KMS-11 (cell line): ENCODE data around the gene CYP1A1.
A peak's percentile ranks its signal among the peaks of the same experiment; 100 is the strongest.

Experiments
- H2AFZ ChIP-seq: fragments of 200-600 bp; sonication (generic); 2 replicates; pipeline ENCODE4 v1.6.1; 2016; ENCODE audit warnings: antibody characterized with exemption, mixed run types, low read depth
- H3K27ac ChIP-seq: fragments of 200-600 bp; sonication (generic); 2 replicates; pipeline ENCODE4 v1.6.1; 2016; ENCODE audit warnings: mild to moderate bottlenecking, mixed run types
- H3K27me3 ChIP-seq: fragments of 200-600 bp; sonication (generic); 2 replicates; pipeline ENCODE4 v1.6.1; 2017; ENCODE audit warnings: mild to moderate bottlenecking, low read depth, mixed run types, moderate library complexity; ENCODE audit not compliant: insufficient read depth
- H3K36me3 ChIP-seq: fragments of 200-600 bp; sonication (generic); 2 replicates; pipeline ENCODE4 v1.6.1; 2017; ENCODE audit warnings: mild to moderate bottlenecking, mixed run types; ENCODE audit not compliant: insufficient read depth
- H3K4me1 ChIP-seq: fragments of 200-600 bp; sonication (generic); 2 replicates; pipeline ENCODE4 v1.6.1; 2016; ENCODE audit warnings: mild to moderate bottlenecking, low read depth, mixed run types; ENCODE audit not compliant: poor library complexity, severe bottlenecking
- H3K4me2 ChIP-seq: fragments of 200-600 bp; sonication (generic); 2 replicates; pipeline ENCODE4 v1.7.0; 2016; ENCODE audit warnings: mild to moderate bottlenecking, mixed run types
- H3K4me3 ChIP-seq: fragments of 200-600 bp; sonication (generic); IDR thresholded peaks from 2 replicates; pipeline ENCODE4 v1.6.1; 2017; ENCODE audit warnings: low read depth, low read length, mixed read lengths; ENCODE audit not compliant: insufficient read depth
- H3K79me2 ChIP-seq: fragments of 200-600 bp; sonication (generic); 2 replicates; pipeline ENCODE4 v1.6.1; 2016; ENCODE audit warnings: low read depth, mixed run types; ENCODE audit not compliant: insufficient read depth
- H3K9ac ChIP-seq: fragments of 200-600 bp; sonication (generic); 2 replicates; pipeline ENCODE4 v1.6.1; 2016; ENCODE audit warnings: mild to moderate bottlenecking, mixed run types
- H4K20me1 ChIP-seq: fragments of 200-600 bp; sonication (generic); 2 replicates; pipeline ENCODE4 v1.6.1; 2016; ENCODE audit warnings: mild to moderate bottlenecking, mixed run types; ENCODE audit not compliant: insufficient read depth
- CTCF ChIP-seq: fragments of 200-600 bp; sonication (generic); conservative IDR thresholded peaks from 2 replicates; pipeline ENCODE4 v1.6.1; 2017; ENCODE audit warnings: low read depth, mild to moderate bottlenecking, antibody characterized with exemption, low read length, moderate library complexity, mixed read lengths

CYP1A1 gene

GRCh38 chr15:74727727-74728126 lies 2.4 kb upstream of the CYP1A1 start:
- no peaks in the 10 kb centered on the region for H3K27me3 ChIP-seq
- H2AFZ ChIP-seq, result no peak overlapping the region
- H4K20me1 ChIP-seq, result no peaks in the 10 kb centered on the region
- no peaks in the 10 kb centered on the region for H3K36me3 ChIP-seq
- TF ChIP-seq CTCF, result no peak
- no peak overlapping the region for H3K4me3 ChIP-seq
- no peak overlapping the region for H3K4me2 ChIP-seq
- no peak overlapping the region for H3K9ac ChIP-seq
- H3K79me2 ChIP-seq, result no peaks in the 10 kb centered on the region
- no peak overlapping the region for H3K27ac ChIP-seq
- H3K4me1 ChIP-seq, result peaks cover 13% of the 10 kb centered on the region

- Histone ChIP-seq H3K4me3 (no peak overlapping the region), H3K79me2 (no peaks in the 10 kb centered on the region), H3K4me2 (peak overlapping the region; percentile 53), H3K4me1 (peaks cover 13% of the 10 kb centered on the region), H3K36me3 (no peaks in the 10 kb centered on the region), H3K27ac (no peak overlapping the region), H3K9ac (peak overlapping the region; percentile 54; the same call in 1 of the 2 replicates), H4K20me1 (no peaks in the 10 kb centered on the region), H3K27me3 (no peaks in the 10 kb centered on the region), H2AFZ (peak overlapping the region; percentile 87; the same call in 1 of the 2 replicates)
- no peak for TF ChIP-seq CTCF
These were observed 1.4 kb upstream of the CYP1A1 start for GRCh38 chr15:74726774-74727164.

DNA sequence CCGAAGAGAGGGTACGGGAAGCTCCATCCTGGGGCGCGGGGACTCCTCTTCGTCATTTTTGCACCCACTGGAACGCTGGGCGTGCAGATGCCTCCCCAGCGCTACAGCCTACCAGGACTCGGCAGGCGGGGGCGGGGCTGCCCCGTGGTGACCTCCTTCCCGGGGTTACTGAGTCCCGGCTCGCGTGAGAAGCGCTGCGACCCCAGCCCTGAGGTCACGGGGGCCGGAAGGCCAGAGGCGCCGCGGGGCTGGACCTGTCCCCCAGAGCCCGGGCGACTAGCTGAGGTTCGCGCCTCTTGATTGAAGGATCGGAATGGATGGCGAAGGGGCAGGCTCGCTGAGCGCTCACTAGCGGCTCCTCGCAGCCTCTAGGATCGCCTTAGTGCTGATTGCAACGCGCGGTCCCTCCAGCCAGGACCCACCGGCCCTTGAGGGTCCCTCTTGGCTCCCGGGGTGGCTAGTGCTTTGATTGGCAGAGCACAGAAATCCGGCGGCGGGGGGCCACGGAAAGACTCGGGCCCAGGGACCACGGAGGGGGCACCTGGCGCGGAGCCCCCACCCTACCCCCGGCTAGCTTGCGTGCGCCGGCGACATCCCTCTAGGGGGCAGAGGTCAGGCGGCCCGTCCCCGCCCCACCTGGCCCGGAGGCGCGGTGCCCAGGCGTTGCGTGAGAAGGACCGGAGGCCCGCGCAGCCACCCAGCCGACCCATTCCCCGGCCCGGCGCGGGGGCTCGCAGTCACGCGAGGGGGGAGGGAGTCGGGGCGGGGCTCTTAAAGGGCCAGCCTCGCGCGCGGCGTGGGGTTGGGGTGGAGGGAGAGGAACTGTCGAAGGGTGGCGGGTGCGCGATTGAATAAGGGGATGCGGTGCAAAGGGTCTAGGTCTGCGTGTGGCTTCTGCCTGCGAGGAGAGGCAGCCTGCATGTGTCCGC lies 781 bp upstream of the CYP1A1 start:
- H3K4me2 ChIP-seq, result peak overlapping the region; percentile 53
- H3K36me3 ChIP-seq, result no peaks in the 10 kb centered on the region
- H3K27me3 ChIP-seq, result no peaks in the 10 kb centered on the region
- H3K79me2 ChIP-seq, result no peaks in the 10 kb centered on the region
- H3K27ac ChIP-seq, result peak overlapping the region; percentile 23; the same call in 1 of the 2 replicates
- H2AFZ ChIP-seq, result peak overlapping the region; percentile 87
- H3K9ac ChIP-seq, result peak overlapping the region; percentile 54; the same call in 1 of the 2 replicates
- H3K4me1 ChIP-seq, result peaks cover 13% of the 10 kb centered on the region
- 0 out of 2 replicates have a peak, but pooled peaks have one; percentile 19 for TF ChIP-seq CTCF
- H3K4me3 ChIP-seq, result no peak overlapping the region
- no peaks in the 10 kb centered on the region for H4K20me1 ChIP-seq

- Histone ChIP-seq H2AFZ (no peak overlapping the region; the same call in 1 of the 2 replicates), H3K4me3 (no peak overlapping the region), H3K4me2 (0 out of 2 replicates have a peak overlapping the region, but pooled peaks have one; percentile 17), H3K79me2 (no peaks in the 10 kb centered on the region), H3K4me1 (peaks cover 13% of the 10 kb centered on the region), H4K20me1 (no peaks in the 10 kb centered on the region), H3K27me3 (no peaks in the 10 kb centered on the region), H3K36me3 (no peaks in the 10 kb centered on the region), H3K27ac (no peak overlapping the region), H3K9ac (no peak overlapping the region)
- TF ChIP-seq CTCF, result no peak
These were observed 631 bp downstream of the CYP1A1 start for GRCh38 chr15:74724570-74725224.
